Right atrium auricular region (tissue), 2 donors: ENCODE measurements around the gene MAP4. TPM values are rescaled to one million over a fixed set of nuclear protein-coding genes. Genes with fewer than 3 reads are reported as not detected.
A peak's percentile ranks its signal among the peaks of the same experiment; 100 is the strongest.

Experiments used
- DNase-seq: peaks from one replicate; pipeline ENCODE4 v3.0.0-alpha.2; 2019; ENCODE audit warnings: low spot score
- H3K27ac ChIP-seq, 2 donors: fragments of 200-600 bp; sonication (generic); 1 replicate in 1 of 2; 2 replicates in 1 of 2; pipeline ENCODE4 v1.5.1; 2016 to 2019
- H3K27me3 ChIP-seq, 2 donors: fragments of 200-600 bp; sonication (generic); one replicate each; pipeline versions ENCODE4 v1.5.1 to v1.6.0; 2017 to 2019
- H3K36me3 ChIP-seq: fragments of 200-600 bp; sonication (generic); one replicate; pipeline ENCODE4 v1.5.1; 2016
- H3K4me1 ChIP-seq, 2 donors: fragments of 200-600 bp; sonication (generic); one replicate each; pipeline versions ENCODE4 v1.5.1 to v1.6.0; 2017 to 2019
- H3K4me3 ChIP-seq, 2 donors: fragments of 200-600 bp; sonication (generic); 1 replicate in 1 of 2; 2 replicates in 1 of 2; pipeline ENCODE4 v1.5.1; 2017 to 2019; ENCODE audit warnings: mild to moderate bottlenecking in 1 of 2, moderate library complexity in 1 of 2
- H3K9me3 ChIP-seq, 2 donors: fragments of 200-600 bp; sonication (generic); one replicate each; pipeline ENCODE4 v1.5.1; 2019
- total RNA-seq, 2 donors: library from RNA; depleted of rRNA; stranded (reverse); fragments of >200 nt; gene quantifications; one replicate each; pipeline ENCODE4 v1.1.0, GENCODE V29; 2016
- TF ChIP-seq, protein P1 (sequence below), 2 donors: fragments of 200-600 bp; sonication (generic); IDR thresholded peaks; one replicate each; pipeline ENCODE4 v1.5.1; 2019; ENCODE audit warnings: antibody characterized with exemption in 2 of 2

Gene MAP4
- total RNA-seq, 2 donors from 2014 or later = 428 to 552 TPM

GRCh38 chr3:47885168-47885567 is 131.0 kb downstream of the MAP4 start:
- TF ChIP-seq, protein P1, sequence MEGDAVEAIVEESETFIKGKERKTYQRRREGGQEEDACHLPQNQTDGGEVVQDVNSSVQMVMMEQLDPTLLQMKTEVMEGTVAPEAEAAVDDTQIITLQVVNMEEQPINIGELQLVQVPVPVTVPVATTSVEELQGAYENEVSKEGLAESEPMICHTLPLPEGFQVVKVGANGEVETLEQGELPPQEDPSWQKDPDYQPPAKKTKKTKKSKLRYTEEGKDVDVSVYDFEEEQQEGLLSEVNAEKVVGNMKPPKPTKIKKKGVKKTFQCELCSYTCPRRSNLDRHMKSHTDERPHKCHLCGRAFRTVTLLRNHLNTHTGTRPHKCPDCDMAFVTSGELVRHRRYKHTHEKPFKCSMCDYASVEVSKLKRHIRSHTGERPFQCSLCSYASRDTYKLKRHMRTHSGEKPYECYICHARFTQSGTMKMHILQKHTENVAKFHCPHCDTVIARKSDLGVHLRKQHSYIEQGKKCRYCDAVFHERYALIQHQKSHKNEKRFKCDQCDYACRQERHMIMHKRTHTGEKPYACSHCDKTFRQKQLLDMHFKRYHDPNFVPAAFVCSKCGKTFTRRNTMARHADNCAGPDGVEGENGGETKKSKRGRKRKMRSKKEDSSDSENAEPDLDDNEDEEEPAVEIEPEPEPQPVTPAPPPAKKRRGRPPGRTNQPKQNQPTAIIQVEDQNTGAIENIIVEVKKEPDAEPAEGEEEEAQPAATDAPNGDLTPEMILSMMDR (IDR thresholded peaks at IDR 0.05) = no peak
- H3K9me3 ChIP-seq = no peaks in the 10 kb centered on the region
- no peak overlapping the region for H3K27ac ChIP-seq
- DNase-seq = no peak
- H3K27me3 ChIP-seq = no peaks in the 10 kb centered on the region
- H3K4me1 ChIP-seq = peaks cover 0 to 23% of the 10 kb centered on the region in 2 donors
- peaks cover 8% of the 10 kb centered on the region for H3K36me3 ChIP-seq
- no peak overlapping the region for H3K4me3 ChIP-seq

DNA sequence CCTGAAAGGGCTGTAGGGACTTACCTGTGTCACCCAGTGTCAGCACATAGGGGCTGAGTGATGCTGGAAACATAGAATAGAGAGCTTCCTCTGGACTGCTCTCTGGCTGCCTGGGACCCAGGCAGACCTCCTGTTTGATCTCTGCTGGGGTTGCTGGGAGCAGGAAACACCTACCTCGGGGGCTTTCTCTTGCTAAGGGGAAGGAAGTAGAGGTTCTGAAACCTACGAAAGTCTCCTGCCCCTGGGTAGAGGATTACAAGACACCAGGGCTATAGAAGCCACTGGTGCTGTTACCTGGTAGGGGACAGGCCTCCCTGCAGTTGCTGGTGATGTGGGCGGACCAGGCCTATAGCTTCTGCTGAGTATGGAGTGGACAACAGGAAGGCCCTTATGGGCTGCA is 131.6 kb downstream of the MAP4 start:
- Histone ChIP-seq H3K36me3 (peaks cover 8% of the 10 kb centered on the region), H3K4me3 (no peak overlapping the region), H3K4me1 (peaks cover 0 to 18% of the 10 kb centered on the region in 2 donors), H3K27ac (no peak overlapping the region), H3K27me3 (no peaks in the 10 kb centered on the region), H3K9me3 (no peaks in the 10 kb centered on the region)
- DNase-seq = no peak
- TF ChIP-seq, protein P1 (IDR thresholded peaks at IDR 0.05) = no peak

GRCh38 chr3:47882338-47882737 is 133.9 kb downstream of the MAP4 start:
- H3K4me3 ChIP-seq = no peak overlapping the region
- H3K27me3 ChIP-seq = no peaks in the 10 kb centered on the region
- TF ChIP-seq, protein P1 (IDR thresholded peaks at IDR 0.05) = peak in 1 of 2 donors; percentile 26
- no peak overlapping the region for H3K27ac ChIP-seq
- peaks cover 0 to 27% of the 10 kb centered on the region in 2 donors for H3K4me1 ChIP-seq
- peaks cover 8% of the 10 kb centered on the region for H3K36me3 ChIP-seq
- DNase-seq = no peak
- H3K9me3 ChIP-seq = no peaks in the 10 kb centered on the region

DNA sequence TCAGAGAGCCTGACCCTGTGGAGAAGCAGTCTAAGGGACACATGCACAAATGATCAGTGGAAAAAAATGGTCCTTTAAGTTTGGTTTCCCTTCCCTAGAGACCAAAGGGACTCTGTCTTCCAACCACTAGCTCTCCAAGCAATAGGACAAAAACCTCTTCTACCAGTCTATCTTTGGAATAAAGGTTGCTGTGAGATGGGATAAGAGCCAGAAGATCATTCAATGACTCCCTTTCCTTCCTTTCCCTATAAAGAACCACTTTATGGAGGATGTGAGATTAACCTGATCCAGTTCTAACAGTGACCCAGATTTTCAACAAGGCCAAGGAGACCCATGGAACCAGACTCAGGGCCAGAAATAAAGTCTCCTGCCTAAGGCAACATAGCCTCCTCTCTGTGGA is 138.5 kb downstream of the MAP4 start:
- Histone ChIP-seq H3K36me3 (peaks cover 33% of the 10 kb centered on the region), H3K27ac (peak overlapping the region in 1 of 2 donors; percentile 26), H3K9me3 (no peaks in the 10 kb centered on the region), H3K4me3 (no peak overlapping the region), H3K4me1 (peaks cover 0 to 31% of the 10 kb centered on the region in 2 donors), H3K27me3 (no peaks in the 10 kb centered on the region)
- TF ChIP-seq, protein P1 (IDR thresholded peaks at IDR 0.05) = no peak
- DNase-seq = no peak

- Histone ChIP-seq H3K27ac (peak overlapping the region in 1 of 2 donors; percentile 26), H3K4me3 (no peak overlapping the region), H3K9me3 (no peaks in the 10 kb centered on the region), H3K4me1 (peaks cover 0 to 31% of the 10 kb centered on the region in 2 donors), H3K27me3 (no peaks in the 10 kb centered on the region), H3K36me3 (peaks cover 37% of the 10 kb centered on the region)
- DNase-seq = no peak
- TF ChIP-seq, protein P1 (IDR thresholded peaks at IDR 0.05) = no peak
Measured at GRCh38 chr3:47877290-47877689, 138.9 kb downstream of the MAP4 start.

DNA sequence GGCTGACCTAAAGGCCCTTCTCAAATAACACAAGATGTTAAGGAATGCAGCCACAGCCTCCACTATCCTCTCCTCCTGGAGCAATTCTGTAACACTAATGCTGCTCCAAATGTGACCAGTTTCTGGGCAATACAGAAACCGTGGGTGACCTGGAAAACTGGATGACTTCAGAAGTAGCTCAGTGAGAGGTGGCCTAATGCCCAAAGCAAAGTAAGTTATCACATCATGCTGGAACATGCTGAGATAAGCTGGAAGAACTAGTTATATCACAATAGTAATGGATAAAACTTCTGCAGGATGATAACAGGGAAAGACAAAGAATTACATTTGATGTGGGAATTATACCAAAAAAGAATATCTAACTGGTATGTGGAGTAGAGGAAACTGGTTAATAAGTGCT is 141.3 kb downstream of the MAP4 start:
- H3K4me1 ChIP-seq = peaks cover 0 to 31% of the 10 kb centered on the region in 2 donors

More for the DNA sequence above, 141.3 kb downstream of the MAP4 start:
- DNase-seq = no peak
- peak overlapping the region in 1 of 2 donors; percentile 17 for H3K27ac ChIP-seq
- H3K4me3 ChIP-seq = no peak overlapping the region
- H3K36me3 ChIP-seq = peaks cover 61% of the 10 kb centered on the region
- H3K9me3 ChIP-seq = no peaks in the 10 kb centered on the region
- TF ChIP-seq, protein P1 (IDR thresholded peaks at IDR 0.05) = no peak
- no peaks in the 10 kb centered on the region for H3K27me3 ChIP-seq
